HepG2 (cell line): ENCODE results near the gene PEPD. TPM values are rescaled to one million over a fixed set of nuclear protein-coding genes. Genes with fewer than 3 reads are reported as not detected.

Source experiments
- BRD4 ChIP-seq: sonication (generic); formaldehyde crosslinking; IDR thresholded peaks from 2 replicates; pipeline ENCODE4 v1.4.0; 2020; ENCODE audit warnings: missing genetic modification reagents
- DMAP1 ChIP-seq: IDR thresholded peaks from 2 replicates; pipeline ENCODE4 v1.6.1; 2016
- E2F2 ChIP-seq: sonication (generic); formaldehyde crosslinking; IDR thresholded peaks from 2 replicates; pipeline ENCODE4 v1.4.0; 2020; ENCODE audit warnings: missing genetic modification reagents, borderline replicate concordance
- HMGXB3 ChIP-seq: sonication (generic); formaldehyde crosslinking; IDR thresholded peaks from 2 replicates; pipeline ENCODE4 v1.4.0; 2020; ENCODE audit warnings: missing genetic modification reagents, borderline replicate concordance
- KDM5A ChIP-seq: fragments of 200-600 bp; sonication (generic); IDR thresholded peaks from 2 replicates; pipeline ENCODE4 v1.7.0; 2018; ENCODE audit warnings: antibody characterized with exemption, mild to moderate bottlenecking, low read length, borderline replicate concordance
- PPARG ChIP-seq: conservative IDR thresholded peaks from 2 replicates; pipeline ENCODE4 v1.6.1; 2016; ENCODE audit warnings: missing biosample characterization, missing genetic modification reagents
- RAD51 ChIP-seq: fragments of 450-650 bp; IDR thresholded peaks from 2 replicates; pipeline ENCODE4 v1.6.1; 2016; ENCODE audit warnings: borderline replicate concordance
- SNAPC4 ChIP-seq: sonication (generic); formaldehyde crosslinking; IDR thresholded peaks from 2 replicates; pipeline ENCODE4 v1.4.0; 2020; ENCODE audit warnings: mild to moderate bottlenecking, missing genetic modification reagents
- ZKSCAN1 ChIP-seq: fragments of 150-350 bp; IDR thresholded peaks from 2 replicates; pipeline ENCODE4 v1.6.1; 2014; ENCODE audit warnings: low read length
- ZNF224 ChIP-seq: sonication (generic); formaldehyde crosslinking; IDR thresholded peaks from 2 replicates; pipeline ENCODE4 v1.5.0; 2020; ENCODE audit warnings: mild to moderate bottlenecking, missing genetic modification reagents
- ZNF558 ChIP-seq: sonication (generic); formaldehyde crosslinking; IDR thresholded peaks from 2 replicates; pipeline ENCODE4 v1.9.0; 2022; ENCODE audit warnings: mild to moderate bottlenecking, missing genetic modification reagents, borderline replicate concordance
- ZNF607 ChIP-seq: sonication (generic); formaldehyde crosslinking; IDR thresholded peaks from 2 replicates; pipeline ENCODE4 v1.5.1; 2020; ENCODE audit warnings: missing genetic modification reagents, mild to moderate bottlenecking, borderline replicate concordance
- ZNF670 ChIP-seq: sonication (generic); formaldehyde crosslinking; IDR thresholded peaks from 2 replicates; pipeline ENCODE4 v1.8.0; 2022; ENCODE audit warnings: mild to moderate bottlenecking, missing genetic modification reagents, borderline replicate concordance
- ZNF83 ChIP-seq: sonication (generic); formaldehyde crosslinking; IDR thresholded peaks from 2 replicates; pipeline ENCODE4 v1.4.0; 2020; ENCODE audit warnings: missing genetic modification reagents, mild to moderate bottlenecking, borderline replicate concordance
- polyA plus RNA-seq, 8 experiments: library from polyadenylated mRNA; depleted of rRNA in 3 of 8; stranded (reverse) in 7 of 8; unstranded in 1 of 8; fragments of >200 nt; fragmentation: Illumina TruSeq in 4 of 8; extraction: Trizol in 4 of 8; gene quantifications; 2 replicates each; pipeline versions ENCODE4 v1.2.1 to v1.2.3, GENCODE V29; 2011 to 2016; ENCODE audit warnings: low read depth in 4 of 8, missing spikeins in 1 of 8, mixed read lengths in 1 of 8; ENCODE audit not compliant: insufficient read depth in 1 of 8
- total RNA-seq, 5 experiments: library from RNA; depleted of rRNA; stranded (reverse); fragments of >200 nt; fragmentation: Illumina TruSeq; extraction: Trizol; gene quantifications; 2 replicates each; pipeline ENCODE4 v1.2.3, GENCODE V29; 2016; ENCODE audit warnings: low read depth in 1 of 5
- TF ChIP-seq, protein P1 (sequence below): sonication (generic); formaldehyde crosslinking; IDR thresholded peaks from 2 replicates; pipeline ENCODE4 v1.4.0; 2020; ENCODE audit warnings: missing genetic modification reagents, low read depth, mild to moderate bottlenecking, borderline replicate concordance

PEPD gene
- total and polyA plus RNA-seq, 2 of the 13 experiments (the other 11 are each of a cell fraction or from before 2014, with no cell fraction given), result 60.7 to 75.1 TPM

GRCh38 chr19:33373453-33374235 lies 147.9 kb downstream of the PEPD start, which contains the start of gene CEBPG (continued):
- TF ChIP-seq HMGXB3 (CRISPR knock-in tag) (no peak), ZNF83 (CRISPR knock-in tag) (no peak), KDM5A (peak; percentile 53; the same call in 1 of the 2 replicates), ZNF607 (CRISPR knock-in tag) (no peak), ZNF558 (CRISPR knock-in tag) (no peak; the same call in 1 of the 2 replicates), SNAPC4 (no peak), E2F2 (CRISPR knock-in tag) (no peak), ZNF224 (CRISPR knock-in tag) (no peak), ZKSCAN1 (no peak), ZNF670 (CRISPR knock-in tag) (no peak), BRD4 (CRISPR knock-in tag) (peak; percentile 44; the same call in 1 of the 2 replicates), RAD51 (no peak), PPARG (no peak), DMAP1 (CRISPR knock-in tag) (peak; percentile 44; the same call in 1 of the 2 replicates)
- TF ChIP-seq, protein P1, sequence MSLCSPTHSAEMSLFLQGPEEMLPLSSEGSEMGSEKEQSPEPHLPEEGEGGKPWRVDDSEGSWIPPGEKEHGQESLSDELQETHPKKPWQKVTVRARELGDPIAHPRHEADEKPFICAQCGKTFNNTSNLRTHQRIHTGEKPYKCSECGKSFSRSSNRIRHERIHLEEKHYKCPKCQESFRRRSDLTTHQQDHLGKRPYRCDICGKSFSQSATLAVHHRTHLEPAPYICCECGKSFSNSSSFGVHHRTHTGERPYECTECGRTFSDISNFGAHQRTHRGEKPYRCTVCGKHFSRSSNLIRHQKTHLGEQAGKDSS (CRISPR knock-in tag), result peak; percentile 84; the same call in 1 of the 2 replicates
